ENCODE data around the gene QTRT2.

GRCh38 chr3:114093596-114093995 is 37.1 kb downstream of the QTRT2 start:
- no peak for TF ChIP-seq CTCF (conservative IDR thresholded peaks at IDR 0.05; ENCODE audit: low read length)
- no peak for TF ChIP-seq EZH2phosphoT487 (IDR thresholded peaks at IDR 0.05; ENCODE audit: borderline replicate concordance, low read depth, low read length)

Data from OCI-LY7 (cell line).